Tibial artery (tissue), 4 donors: ENCODE results near the gene ARHGEF28.

Experiments used
- DNase-seq, 2 donors: peaks; one replicate each; pipeline ENCODE4 v3.0.0-alpha.2; 2019
- H3K27ac ChIP-seq, 2 donors: fragments of 200-600 bp; sonication (generic) in 1 of 2; 1 replicate in 1 of 2; 2 replicates in 1 of 2; pipeline ENCODE4 v1.5.1; 2018 to 2019; ENCODE audit warnings: mild to moderate bottlenecking in 1 of 2
- H3K27me3 ChIP-seq, 2 donors: fragments of 200-600 bp; sonication (generic) in 1 of 2; one replicate each; pipeline versions ENCODE4 v1.5.1 to v1.6.0; 2016 to 2019
- H3K36me3 ChIP-seq, 3 donors: fragments of 200-600 bp; sonication (generic) in 2 of 3; one replicate each; pipeline ENCODE4 v1.5.1; 2016 to 2019; ENCODE audit warnings: mild to moderate bottlenecking in 2 of 3
- H3K4me1 ChIP-seq, 4 donors: fragments of 200-600 bp; sonication (generic) in 2 of 4; 1 replicate in 3 of 4; 2 replicates in 1 of 4; pipeline ENCODE4 v1.5.1; 2016 to 2019
- H3K4me3 ChIP-seq, 2 donors: fragments of 200-600 bp; sonication (generic) in 1 of 2; 1 replicate in 1 of 2; 2 replicates in 1 of 2; pipeline ENCODE4 v1.5.1; 2018 to 2019; ENCODE audit warnings: mild to moderate bottlenecking in 2 of 2
- H3K9me3 ChIP-seq, 3 donors: fragments of 200-600 bp; sonication (generic) in 1 of 3; one replicate each; pipeline ENCODE4 v1.5.1; 2016 to 2019
- CTCF ChIP-seq, 2 experiments: fragments of 200-600 bp in 1 of 2; fragments of 450-650 bp in 1 of 2; IDR thresholded peaks; one replicate each; pipeline ENCODE4 v1.5.1; 2017 to 2019; ENCODE audit warnings: antibody characterized with exemption in 2 of 2, mild to moderate bottlenecking in 1 of 2, moderate library complexity in 1 of 2
- intact Hi-C: fragments of 100-400 bp; cut with DNase I; formaldehyde crosslinking; loops from one replicate; pipeline ENCODE4 v1.15.0; 2023; ENCODE audit warnings: low total_unique reads

ARHGEF28 gene

GRCh38 chr5:73591698-73592501 lies 34.1 kb upstream of the ARHGEF28 start:
- no peak overlapping the region for H3K27ac ChIP-seq
- intact Hi-C loops = loop anchor here (2.0 kb wide), 1 partner anchor 203 kb away; no protein-coding TSS in a partner anchor
- no peak for DNase-seq
- no peaks in the 10 kb centered on the region for H3K9me3 ChIP-seq
- TF ChIP-seq CTCF (IDR thresholded peaks at IDR 0.05) = no peak
- no peak overlapping the region for H3K4me3 ChIP-seq
- H3K36me3 ChIP-seq = no peaks in the 10 kb centered on the region
- H3K27me3 ChIP-seq = no peaks in the 10 kb centered on the region
- H3K4me1 ChIP-seq = no peaks in the 10 kb centered on the region

GRCh38 chr5:73592551-73592950 lies 33.4 kb upstream of the ARHGEF28 start:
- no peak overlapping the region for H3K27ac ChIP-seq
- H3K27me3 ChIP-seq = no peaks in the 10 kb centered on the region
- no peak for TF ChIP-seq CTCF (IDR thresholded peaks at IDR 0.05)
- H3K4me3 ChIP-seq = no peak overlapping the region
- H3K9me3 ChIP-seq = no peaks in the 10 kb centered on the region
- no peak for DNase-seq
- no peaks in the 10 kb centered on the region for H3K4me1 ChIP-seq
- H3K36me3 ChIP-seq = no peaks in the 10 kb centered on the region
- intact Hi-C loops = no loop called here

- DNase-seq = no peak
- no peaks in the 10 kb centered on the region for H3K36me3 ChIP-seq
- H3K4me3 ChIP-seq = no peak overlapping the region
- H3K9me3 ChIP-seq = no peaks in the 10 kb centered on the region
- TF ChIP-seq CTCF (IDR thresholded peaks at IDR 0.05) = peak; percentile 16 to 18
- no peaks in the 10 kb centered on the region for H3K27me3 ChIP-seq
- H3K27ac ChIP-seq = no peak overlapping the region
- intact Hi-C loops = no loop called here
- H3K4me1 ChIP-seq = no peaks in the 10 kb centered on the region
Measured at GRCh38 chr5:73596705-73597328, 29.2 kb upstream of the ARHGEF28 start.

- Histone ChIP-seq H3K4me1 (no peaks in the 10 kb centered on the region), H3K36me3 (no peaks in the 10 kb centered on the region), H3K4me3 (no peak overlapping the region), H3K27me3 (no peaks in the 10 kb centered on the region), H3K27ac (no peak overlapping the region), H3K9me3 (no peaks in the 10 kb centered on the region)
- intact Hi-C loops = no loop called here
- TF ChIP-seq CTCF (IDR thresholded peaks at IDR 0.05) = no peak
- DNase-seq = no peak
Measured at GRCh38 chr5:73599380-73599779, 26.6 kb upstream of the ARHGEF28 start.

- H3K27ac ChIP-seq = no peak overlapping the region
- H3K27me3 ChIP-seq = no peaks in the 10 kb centered on the region
- H3K36me3 ChIP-seq = no peaks in the 10 kb centered on the region
- TF ChIP-seq CTCF (IDR thresholded peaks at IDR 0.05) = no peak
- no peak overlapping the region for H3K4me3 ChIP-seq
- no peak for DNase-seq
- no peaks in the 10 kb centered on the region for H3K4me1 ChIP-seq
- intact Hi-C loops = no loop called here
- H3K9me3 ChIP-seq = no peaks in the 10 kb centered on the region
Measured at GRCh38 chr5:73603998-73604397, 22.0 kb upstream of the ARHGEF28 start.
